Activated CD8-positive, alpha-beta memory T cell treated with anti-CD3 and anti-CD28 coated beads for 36 hours (primary cell): ENCODE measurements around the gene KIF16B. TPM values are rescaled to one million over a fixed set of nuclear protein-coding genes. Genes with fewer than 3 reads are reported as not detected.

Experiments used
- CTCF ChIA-PET: fragments of 350-600 bp; sonication (Branson Sonifier 250); formaldehyde crosslinking; loops from one replicate; lab custom pipeline; 2021; ENCODE audit warnings: antibody characterized with exemption; lab: Charles Lee
- POLR2A ChIA-PET: fragments of 350-600 bp; sonication (Branson Sonifier 250); formaldehyde crosslinking; loops from one replicate; lab custom pipeline; 2021; ENCODE audit warnings: antibody characterized with exemption; lab: Charles Lee
- total RNA-seq, 2 experiments: library from RNA; stranded (reverse); gene quantifications; one replicate each; pipeline ENCODE4 v1.2.3, GENCODE V29; 2021

Gene KIF16B
- total RNA-seq, 2 experiments from 2014 or later = 3.2 TPM

DNA sequence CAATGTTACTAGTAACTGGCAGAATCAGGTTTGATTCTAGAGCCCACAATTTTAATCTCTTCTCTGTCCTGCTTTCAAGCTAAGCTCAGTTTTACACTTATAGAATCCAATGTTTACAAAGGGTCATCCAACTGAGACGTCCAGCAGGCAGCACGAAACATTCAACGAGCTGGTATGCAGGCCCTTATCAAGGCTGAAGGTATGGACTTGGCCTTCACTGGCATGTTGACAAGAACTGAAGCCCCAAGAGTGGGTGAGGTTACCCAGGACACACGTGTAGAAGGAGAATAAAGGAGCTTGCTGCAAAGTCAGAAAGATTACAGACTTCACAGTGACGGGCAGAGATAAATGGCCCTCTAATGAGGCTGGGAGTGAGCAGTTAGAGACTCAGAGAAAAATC lies 187.4 kb downstream of the KIF16B start:
- ChIA-PET CTCF (interaction anchor here (1.3 kb wide), 1 partner anchor 9 kb away, joined by 3 read pairs; no protein-coding TSS in a partner anchor), POLR2A (no interaction called here)

GRCh38 chr20:16385462-16385861 lies 187.8 kb downstream of the KIF16B start:
- ChIA-PET POLR2A (no interaction called here), CTCF (no interaction called here)

DNA sequence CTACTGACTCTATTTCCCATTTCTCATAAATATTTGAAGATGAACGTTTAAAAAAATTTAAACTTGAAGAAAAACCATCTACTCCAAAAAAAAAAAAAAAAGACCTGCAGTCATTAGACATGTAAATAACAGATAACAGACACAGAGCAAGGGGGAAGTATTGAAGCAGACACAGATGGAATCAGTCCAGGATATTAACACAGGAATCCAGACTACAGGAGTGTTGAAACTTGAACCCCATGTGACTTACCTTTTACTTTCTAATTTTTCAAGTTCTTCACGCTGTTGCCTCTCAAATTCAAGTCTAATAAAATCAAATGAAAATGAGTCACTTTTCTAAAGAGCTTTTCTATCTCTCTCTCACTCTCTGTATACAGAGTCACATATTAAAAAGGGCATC lies 191.8 kb downstream of the KIF16B start:
- CTCF ChIA-PET = no interaction called here

DNA sequence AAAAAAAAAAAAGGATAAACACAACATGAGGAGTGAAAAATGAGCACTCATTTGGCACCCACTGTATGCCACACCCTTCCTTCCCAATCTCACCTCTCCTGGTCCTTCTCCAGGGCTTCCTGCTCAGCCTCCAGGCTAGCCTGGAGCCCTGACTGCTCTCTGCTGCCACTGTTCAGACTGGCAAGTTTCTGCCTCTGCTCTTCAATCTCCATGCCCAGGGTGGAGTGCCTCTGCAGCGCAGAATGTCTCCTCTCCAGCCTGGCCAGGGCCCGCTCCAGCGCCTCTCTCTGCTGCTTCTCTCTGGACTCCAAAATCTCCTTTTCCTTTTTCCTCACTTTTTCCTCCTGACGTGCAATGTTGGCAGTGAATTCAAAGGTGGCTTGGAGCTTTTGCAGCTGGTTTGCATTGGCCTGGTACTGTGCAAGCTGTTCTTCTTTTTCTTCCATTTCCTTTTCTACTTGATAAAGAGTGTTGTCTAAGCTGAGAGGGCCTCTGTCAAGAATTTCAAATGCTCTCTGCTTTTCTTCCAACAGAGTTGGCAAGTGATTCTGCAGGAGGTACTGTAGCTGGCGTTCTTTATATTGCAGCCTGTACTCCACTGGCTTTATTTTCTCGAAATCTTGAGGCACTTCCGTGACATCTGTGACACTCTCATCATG lies 194.4 kb downstream of the KIF16B start:
- POLR2A ChIA-PET = no interaction called here
- CTCF ChIA-PET = no interaction called here

More for the DNA sequence above, 191.8 kb downstream of the KIF16B start:
- POLR2A ChIA-PET = no interaction called here

DNA sequence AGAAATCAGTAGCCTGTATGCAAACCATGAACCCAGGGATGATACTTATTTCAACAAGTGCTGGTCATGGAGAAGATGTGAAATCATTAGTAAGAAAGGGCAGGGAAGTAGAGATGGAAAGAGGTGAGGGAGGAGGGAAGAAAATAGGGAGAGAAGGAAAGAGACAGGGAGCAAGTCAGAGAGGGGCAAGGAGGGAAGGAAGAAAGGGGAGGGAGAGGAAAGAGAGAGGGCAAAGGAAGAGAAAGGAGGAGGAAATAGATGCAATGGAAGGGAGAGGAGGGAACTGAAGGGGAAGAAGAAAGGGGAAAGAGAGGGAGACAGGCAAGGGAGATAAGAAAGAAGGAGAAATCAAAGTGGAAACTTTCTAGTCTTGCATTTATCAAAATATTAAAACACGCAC lies 195.1 kb downstream of the KIF16B start:
- POLR2A ChIA-PET = no interaction called here
- CTCF ChIA-PET = no interaction called here

DNA sequence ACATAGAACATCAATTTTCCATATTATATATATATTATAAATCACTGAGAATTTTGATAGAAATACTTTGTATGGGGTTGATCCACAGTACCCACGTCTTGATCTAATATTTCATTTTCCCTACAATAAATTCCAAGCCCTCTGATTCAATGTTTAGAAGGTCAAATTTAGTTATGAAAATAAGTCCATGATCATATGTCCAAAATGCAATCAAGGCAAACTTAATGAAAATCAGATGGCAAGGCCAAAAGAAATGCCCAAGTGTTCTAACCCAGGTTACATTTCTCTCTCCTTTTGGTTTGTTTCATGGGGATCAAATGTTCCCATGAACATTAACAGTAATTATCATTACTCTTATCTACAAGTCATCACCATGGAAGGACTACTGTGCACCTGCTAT lies 203.8 kb downstream of the KIF16B start:
- CTCF ChIA-PET = no interaction called here
- POLR2A ChIA-PET = no interaction called here

DNA sequence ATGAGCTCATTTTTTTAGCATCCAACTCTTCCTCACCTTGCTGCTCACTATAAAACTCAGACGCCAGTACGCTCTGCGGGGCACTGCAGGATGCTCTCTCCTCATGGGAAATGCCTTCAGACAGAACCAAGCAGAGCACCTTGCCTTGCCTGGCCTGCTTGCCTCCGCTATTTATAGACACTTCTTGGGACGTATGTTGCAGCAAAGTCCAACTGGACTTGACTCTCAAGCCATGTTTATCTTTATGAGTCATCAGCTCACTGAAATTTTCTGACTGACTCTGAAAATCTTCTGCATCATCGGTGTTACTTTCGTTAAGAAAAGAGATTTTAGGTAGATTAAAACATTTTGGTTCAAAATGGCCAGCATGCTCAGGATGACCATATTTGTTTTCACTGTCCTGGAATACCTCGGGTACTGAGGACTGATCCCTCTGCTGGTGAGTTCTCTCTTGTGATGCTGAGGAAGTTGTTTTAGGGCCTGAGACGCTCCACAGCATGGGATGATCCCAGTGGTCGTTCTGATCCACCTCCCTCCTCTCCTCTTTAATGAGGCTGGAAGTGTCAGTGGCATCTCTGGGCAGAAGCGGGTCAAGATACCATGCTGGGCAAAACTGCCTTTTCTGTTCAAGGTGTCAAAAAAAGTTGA lies 204.5 kb downstream of the KIF16B start:
- CTCF ChIA-PET = no interaction called here
- POLR2A ChIA-PET = no interaction called here

DNA sequence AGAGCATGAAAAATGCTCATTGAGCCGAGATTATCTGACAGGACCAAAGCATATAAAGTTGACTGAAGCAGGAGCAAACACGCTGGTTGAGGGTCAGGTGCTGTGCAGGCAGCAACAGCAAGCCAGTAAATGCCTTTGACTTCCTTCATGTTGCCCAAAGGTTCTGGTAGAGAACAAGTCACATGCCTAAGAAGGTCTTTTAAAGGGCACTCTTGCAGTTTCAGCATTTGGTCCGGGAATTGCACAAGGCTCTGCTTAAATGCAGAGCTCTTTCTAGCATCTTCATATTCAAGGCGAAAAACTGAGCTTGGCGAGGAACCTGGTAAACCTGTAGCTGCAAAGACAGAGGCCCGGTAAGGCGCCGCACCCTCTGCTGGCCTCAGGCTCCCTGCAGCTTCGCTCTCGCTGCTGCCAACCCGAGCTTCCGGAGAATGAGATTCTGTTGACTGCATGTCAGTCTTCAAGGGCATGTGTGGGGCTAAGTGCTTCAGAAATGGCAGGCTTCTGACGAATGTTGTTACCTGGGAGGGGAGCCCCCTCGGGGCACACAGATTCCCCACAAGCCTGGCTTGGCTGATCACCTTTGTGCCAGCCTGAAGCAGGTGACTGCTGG lies 205.2 kb downstream of the KIF16B start:
- ChIA-PET CTCF (no interaction called here), POLR2A (no interaction called here)

GRCh38 chr20:16366529-16366928 lies 206.7 kb downstream of the KIF16B start:
- POLR2A ChIA-PET = no interaction called here
- CTCF ChIA-PET = no interaction called here

DNA sequence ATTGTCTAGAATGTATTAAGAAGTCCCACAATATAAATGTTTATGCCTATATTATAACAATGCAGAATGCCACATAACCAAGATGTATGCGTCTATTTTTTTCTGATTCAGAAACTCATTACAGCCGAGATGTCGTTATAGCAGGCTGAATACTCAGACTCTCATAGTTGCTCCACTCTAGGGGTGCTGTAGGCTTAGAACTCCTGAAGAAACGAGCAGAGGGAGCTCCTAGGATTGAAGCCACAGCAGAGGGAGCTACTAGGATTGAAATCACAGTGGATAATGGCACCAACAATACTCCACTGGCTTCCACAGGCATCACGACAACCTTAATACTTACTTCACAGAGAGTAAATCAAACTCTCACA lies 208.9 kb downstream of the KIF16B start:
- POLR2A ChIA-PET = no interaction called here
- CTCF ChIA-PET = no interaction called here

- ChIA-PET POLR2A (no interaction called here), CTCF (no interaction called here)
Measured at GRCh38 chr20:16363506-16364319, 209.5 kb downstream of the KIF16B start.

DNA sequence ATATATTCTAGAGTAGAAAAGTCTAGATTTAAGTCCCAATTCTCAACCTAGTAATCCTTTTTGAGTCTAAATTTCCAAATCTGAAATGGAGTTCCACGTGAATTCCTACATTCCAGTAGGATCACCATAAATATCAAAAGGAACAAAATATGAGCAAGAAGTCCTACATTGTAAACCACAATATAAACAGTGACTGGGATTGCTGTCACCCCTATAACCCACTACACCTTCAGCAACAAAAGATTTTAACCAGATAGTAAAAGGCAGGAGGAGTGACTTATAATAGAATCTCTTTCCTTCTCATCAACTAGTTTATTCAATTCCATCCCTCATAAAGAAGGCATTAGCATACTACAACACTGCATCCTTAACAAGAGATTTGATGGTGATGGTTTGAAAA lies 210.6 kb downstream of the KIF16B start:
- ChIA-PET POLR2A (no interaction called here), CTCF (no interaction called here)

DNA sequence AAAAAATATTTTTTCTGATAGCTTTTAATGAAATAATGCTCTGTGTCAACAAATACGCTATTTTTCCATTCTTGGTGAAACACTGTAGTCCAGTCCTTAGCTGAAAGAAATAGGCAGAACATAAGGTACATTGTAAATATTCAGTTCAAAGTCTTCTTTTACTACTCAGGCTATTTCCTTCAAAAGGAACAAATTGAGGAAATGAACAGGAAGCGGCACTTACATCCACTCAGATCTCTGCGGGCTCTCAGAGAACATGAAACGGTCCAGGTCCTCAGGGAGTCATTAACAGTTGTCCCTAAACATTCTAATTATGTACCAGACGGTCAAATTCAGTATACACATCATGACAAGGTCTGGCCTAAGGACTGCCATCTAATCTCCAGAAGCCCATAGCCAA lies 212.6 kb downstream of the KIF16B start:
- POLR2A ChIA-PET = no interaction called here

GRCh38 chr20:16353417-16353781 lies 219.8 kb downstream of the KIF16B start:
- POLR2A ChIA-PET = no interaction called here

More for the DNA sequence above, 212.6 kb downstream of the KIF16B start:
- CTCF ChIA-PET = no interaction called here

DNA sequence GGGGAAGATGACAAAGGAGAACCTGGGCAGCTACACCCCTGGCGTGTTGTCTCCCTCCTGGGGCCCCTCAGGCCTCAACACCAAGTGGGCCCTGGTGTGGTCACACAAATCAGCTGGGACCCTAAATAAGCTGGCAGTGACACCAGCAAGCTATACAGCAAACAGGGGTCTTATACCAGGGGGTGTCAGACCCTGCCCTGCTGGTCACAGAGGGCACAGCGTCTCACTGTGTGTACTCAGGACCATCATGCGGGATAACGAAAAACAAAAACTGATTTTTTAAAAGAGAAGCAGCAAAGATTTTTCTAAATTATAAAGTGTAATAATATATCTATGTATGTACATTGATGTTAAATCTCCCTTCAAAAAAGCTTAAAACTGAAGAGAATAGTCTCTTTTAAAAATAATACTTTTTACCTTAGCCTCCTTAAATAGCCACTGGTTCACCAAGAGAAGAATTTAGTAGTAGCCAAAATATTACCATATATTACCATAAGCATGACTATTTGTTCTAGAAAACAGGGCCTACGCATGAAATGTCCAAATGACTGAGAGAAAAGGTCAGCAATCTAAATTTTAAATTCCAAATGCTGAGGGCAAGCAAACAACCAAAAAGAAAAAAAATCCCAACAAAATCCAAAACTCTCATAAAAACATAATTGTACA lies 220.4 kb downstream of the KIF16B start:
- ChIA-PET POLR2A (no interaction called here), CTCF (no interaction called here)

More at GRCh38 chr20:16353417-16353781, 219.8 kb downstream of the KIF16B start:
- CTCF ChIA-PET = no interaction called here

DNA sequence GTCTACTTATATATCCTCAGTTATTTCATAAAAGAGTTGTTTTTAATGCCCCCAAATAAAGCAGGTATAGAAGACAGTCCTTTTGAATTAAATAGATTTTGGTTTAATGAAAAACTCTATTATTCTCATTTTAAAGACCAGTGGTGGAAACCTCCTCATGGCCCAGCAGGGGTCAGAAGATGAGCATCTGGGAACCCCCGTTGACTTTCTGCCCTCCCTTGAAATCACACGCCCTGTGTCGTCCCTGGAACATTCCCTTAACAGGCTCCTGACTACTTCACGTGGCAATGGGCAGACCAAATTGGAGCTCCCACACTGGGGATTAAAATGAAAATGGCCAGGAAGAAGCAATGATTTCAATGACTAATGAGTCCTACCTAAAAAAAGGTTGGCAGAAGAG lies 220.9 kb downstream of the KIF16B start:
- POLR2A ChIA-PET = no interaction called here
- CTCF ChIA-PET = no interaction called here

DNA sequence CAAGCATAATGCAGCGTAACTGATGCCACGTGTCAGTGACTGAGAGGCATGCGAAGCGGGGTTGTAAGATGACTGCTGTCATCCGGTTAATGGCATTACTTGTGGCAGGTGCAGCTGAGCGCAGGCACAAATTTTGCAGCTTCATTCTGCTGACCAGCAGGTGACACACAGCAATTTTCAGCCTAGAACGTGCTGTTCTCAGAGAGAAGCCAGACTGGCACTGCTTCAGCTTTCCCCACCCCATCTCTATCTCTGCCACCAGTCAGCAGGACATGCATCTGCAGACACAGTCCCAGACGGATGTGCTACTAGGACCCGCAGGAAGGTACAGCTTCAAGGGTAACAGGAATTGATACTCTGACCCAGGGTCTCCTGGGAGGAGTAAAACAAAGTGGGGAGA lies 221.8 kb downstream of the KIF16B start:
- POLR2A ChIA-PET = no interaction called here
- CTCF ChIA-PET = no interaction called here

DNA sequence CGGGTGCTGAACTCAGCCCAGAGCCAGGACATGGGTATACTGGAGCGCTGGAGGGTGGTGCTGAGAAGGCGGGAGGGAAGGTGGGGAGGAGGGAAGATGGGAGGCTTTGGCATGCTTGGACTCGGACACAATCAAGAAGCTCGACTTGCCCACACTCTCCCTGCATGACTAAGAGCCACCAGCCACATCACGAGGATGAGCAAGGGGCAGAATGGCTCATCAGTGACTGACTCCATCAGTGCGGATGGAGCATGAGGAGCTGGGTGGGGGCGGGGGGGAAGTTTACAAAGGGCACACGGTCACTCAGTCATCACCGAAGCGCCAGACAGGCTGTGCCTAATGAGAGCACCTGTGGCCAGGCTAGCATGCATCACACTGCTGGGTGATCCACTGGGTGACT lies 222.8 kb downstream of the KIF16B start:
- ChIA-PET CTCF (no interaction called here), POLR2A (no interaction called here)

DNA sequence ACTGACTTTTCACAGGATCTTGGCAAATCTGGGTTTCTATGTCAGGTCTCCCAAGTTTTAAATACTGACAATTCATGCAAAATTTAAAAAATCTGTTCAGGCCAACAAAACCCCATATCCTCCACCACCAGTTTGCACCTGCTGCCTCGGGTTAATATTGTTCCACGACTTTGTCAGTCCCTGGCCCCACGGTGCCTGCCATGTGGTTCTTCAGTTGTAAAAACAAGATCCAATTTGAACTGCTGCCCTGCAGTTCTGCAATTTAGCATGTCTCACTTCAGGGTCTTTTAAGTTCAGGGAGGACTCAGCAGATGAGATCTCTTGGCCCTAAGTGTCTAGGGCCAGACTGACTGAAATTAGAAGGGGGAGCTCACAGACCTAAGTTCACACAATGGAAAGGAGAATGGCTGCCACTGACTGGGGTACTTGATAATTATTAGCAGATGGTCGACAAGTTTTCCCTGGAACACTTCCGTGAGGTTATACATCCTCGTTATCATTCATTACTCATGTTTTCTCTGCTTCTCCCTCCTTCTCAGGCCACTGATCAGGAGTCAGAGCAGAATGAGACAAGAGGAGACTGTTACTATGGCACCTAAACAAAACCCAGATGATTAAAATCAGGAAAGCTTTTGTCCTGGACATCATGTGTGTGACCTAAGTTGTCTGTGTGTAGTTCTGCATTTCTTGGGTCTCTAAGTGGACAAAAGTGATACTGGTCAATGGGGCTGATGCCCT lies 223.6 kb downstream of the KIF16B start:
- ChIA-PET CTCF (no interaction called here), POLR2A (no interaction called here)
